ENCODE results near the gene NHEJ1.

- no peak for TF ChIP-seq GABPA (IDR thresholded peaks at IDR 0.05; ENCODE audit: low read depth)
- no peak for TF ChIP-seq PBX3 (IDR thresholded peaks at IDR 0.05)
- TF ChIP-seq RFX5 (IDR thresholded peaks at IDR 0.05; ENCODE audit: low read length): no peak
- TF ChIP-seq TAF1 (IDR thresholded peaks at IDR 0.05; ENCODE audit: borderline replicate concordance, low read depth, low read length): no peak
- TF ChIP-seq CTCF (IDR thresholded peaks at IDR 0.05): no peak
- TF ChIP-seq POLR2AphosphoS5 (IDR thresholded peaks at IDR 0.05; ENCODE audit: low read depth, low read length): no peak
- TF ChIP-seq REST (IDR thresholded peaks at IDR 0.05; ENCODE audit: low read depth, low read length): no peak
- TF ChIP-seq FOXM1 (IDR thresholded peaks at IDR 0.05; ENCODE audit: low read depth): no peak
- no peak for TF ChIP-seq USF2 (IDR thresholded peaks at IDR 0.05; ENCODE audit: borderline replicate concordance, low read depth, low read length)
Measured at GRCh38 chr2:219183151-219183772, 22.6 kb upstream of the NHEJ1 start.
